GM19395 (cell line): Measurements from ENCODE around the gene CDCA8.
"Not testable (repeated sequence)": the region's sequence is repeated elsewhere in the genome, so short reads cannot be mapped to it uniquely, and the experiment has no call there.

Experiments
- ATAC-seq: cut with Tn5 transposase; IDR thresholded peaks from one replicate; pipeline ENCODE4 v1.9.1; 2021; ENCODE audit warnings: mild to moderate bottlenecking, moderate library complexity; ENCODE audit not compliant: unreplicated experiment

Gene CDCA8

DNA sequence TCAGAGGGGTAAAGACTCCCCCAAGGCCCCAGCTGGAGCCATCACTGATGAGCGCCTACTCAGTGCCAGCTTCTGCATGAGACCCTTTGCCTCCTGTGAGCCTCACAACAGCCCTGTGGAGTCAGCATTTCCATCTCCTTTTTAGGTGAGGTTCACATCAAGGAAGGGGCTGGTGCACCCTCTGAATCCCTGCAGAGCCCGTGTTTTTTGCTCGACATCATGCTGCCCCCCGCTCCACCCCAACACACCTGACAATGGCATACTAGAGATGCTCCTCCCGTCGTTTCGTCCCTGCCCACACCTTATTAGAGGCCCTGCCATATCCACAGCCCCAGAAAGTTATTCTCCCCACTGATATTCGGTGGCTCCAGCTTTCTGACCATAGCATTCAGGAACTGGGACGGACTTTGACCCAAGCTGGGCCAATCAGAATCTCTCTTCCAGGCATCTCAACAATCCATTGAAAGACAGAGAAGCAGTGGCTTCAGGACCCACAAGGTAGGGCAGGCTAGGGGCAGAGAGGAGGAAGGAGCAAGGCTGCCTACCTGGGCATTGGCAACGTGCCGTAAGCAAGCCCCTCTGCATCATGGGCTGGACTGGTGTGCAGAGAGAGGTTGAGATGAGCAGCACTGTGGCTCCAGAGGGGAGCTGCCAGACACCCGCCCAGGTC is 39.9 kb downstream of the CDCA8 start:
- ATAC-seq = no peak

DNA sequence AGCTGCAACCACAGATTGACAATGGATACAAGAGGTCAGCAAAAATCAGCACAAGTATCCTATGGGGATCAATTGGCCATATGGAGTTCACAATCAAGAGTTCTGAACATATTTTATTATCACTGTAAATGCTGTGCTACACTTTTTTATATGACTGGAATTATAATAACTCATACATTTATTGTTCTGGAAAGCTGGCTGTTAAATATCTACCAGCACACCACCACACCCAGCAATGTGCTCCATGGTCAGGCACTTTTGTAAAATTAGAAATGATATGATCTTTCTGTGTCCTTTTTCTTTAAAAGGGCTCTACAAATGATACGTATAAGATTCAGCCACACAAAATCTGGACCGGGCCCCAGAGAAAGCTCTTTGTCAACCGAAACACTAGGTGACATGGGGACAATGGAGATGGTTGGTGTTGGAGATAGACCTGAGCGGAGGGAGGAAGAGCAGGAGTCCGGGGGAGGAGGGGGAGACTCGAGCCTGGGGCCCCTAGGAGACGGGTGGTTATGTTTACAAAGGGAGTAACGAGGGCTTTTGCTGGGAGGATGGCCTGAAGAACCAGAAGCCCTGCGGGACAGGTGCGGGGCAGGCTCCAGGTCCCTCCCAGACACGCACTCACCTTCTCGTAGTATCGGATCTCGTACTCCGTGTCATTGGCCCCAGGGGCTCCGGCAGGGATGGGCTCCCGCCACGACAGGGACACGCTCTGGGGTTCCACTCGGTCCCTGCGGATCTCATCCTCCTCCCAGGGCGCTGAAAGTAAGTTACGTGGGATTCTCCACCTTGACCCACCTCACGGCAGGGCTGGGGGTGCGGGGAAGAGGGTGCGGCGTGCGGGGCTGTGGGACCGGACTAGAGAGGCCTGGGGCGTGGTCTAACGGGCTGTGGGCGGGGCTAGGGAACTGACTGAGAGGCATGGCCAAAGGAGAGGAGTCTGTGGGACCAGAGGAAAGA is 42.6 kb downstream of the CDCA8 start:
- ATAC-seq = no peak

DNA sequence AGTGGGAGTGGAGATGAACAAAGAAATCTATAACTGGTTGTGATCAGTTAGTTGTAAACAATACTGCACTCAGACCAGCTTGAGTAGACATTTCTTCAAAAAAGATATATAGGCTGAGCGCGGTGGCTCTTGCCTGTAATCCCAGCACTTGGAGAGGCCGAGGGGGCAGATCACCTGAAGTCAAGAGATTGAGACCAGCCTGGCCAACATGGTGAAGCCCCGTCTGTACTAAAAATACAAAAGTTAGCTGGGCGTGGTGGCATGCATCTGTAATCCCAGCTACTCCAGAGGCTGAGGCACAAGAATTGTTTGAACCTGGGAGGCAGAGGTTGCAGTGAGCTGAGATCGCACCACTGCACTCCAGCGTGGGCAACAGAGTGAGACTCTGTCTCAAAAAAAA is 45.7 kb downstream of the CDCA8 start:
- ATAC-seq = not testable (repeated sequence)

DNA sequence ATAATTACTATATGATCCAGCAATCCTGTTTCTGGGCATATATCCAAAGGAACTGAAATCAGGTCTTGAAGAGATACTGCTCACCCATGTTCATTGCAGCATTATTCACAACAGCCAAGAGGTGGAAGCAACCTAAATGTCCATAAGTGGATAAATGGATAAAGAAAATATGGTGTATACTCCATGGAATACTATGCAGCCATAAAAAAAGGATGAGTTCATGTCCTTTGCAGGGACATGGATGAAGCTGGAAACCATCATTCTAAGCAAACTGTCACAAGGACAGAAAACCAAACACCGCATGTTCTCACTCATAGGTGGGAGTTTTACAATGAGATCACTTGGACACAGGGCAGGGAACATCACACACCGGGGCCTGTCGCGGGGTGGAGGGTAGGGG is 46.3 kb downstream of the CDCA8 start:
- ATAC-seq = not testable (repeated sequence)

DNA sequence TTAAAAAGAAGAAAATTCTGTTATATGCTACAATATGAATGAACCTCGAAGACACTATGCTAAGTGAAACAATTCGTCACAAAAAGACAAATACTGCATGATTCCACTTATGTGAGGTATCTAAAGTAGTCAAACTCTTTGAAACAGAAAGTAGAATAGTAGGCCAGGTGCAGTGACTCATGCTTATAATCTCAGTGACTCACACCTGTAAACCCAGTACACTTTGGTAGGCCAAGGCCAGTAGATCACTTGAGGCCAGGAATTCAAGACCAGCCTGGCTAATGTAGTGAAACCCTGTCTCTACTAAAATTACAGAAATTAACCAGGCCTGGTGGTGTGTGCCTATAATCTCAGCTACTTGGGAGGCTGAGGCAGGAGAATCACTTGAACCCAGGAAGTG is 46.9 kb downstream of the CDCA8 start:
- no peak for ATAC-seq

DNA sequence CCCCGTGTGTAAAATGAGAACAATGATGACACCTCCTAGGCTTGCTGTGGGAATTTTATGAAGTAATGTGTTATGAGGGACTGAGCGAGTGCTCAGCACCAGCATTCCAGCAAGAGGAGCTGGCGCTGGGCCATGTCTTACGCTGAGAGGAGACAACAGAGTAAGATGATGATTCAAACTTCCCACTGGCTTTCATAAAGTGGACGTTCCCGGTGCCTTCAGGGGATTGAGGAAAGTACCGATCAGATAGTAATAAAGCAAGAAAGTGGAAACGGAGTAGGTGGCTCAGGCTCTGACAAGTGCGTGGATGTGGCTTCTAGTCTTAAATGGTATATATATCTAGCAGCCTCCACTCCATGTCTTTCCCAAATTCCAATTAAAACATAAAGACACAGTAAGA is 48.8 kb downstream of the CDCA8 start:
- no peak for ATAC-seq

DNA sequence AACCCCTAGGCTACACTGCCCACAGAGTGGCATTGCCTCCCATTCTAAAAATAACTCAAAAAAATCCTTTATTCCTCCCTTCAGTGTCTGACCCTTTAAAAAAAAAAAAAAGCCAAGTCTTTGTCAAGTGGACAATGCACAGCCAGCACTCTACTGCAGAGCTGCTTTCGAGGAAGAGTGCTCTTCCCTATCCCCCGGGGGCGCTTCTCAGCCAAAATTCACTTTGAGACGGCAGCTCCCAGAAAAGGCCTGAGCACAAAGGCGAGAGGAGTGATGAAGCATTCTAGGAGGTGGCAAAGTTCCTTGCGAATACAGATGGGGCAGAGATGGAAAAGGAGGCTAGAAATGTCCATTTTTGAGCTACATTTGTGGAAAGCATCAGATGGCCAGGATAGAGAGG is 49.3 kb downstream of the CDCA8 start:
- ATAC-seq = no peak

DNA sequence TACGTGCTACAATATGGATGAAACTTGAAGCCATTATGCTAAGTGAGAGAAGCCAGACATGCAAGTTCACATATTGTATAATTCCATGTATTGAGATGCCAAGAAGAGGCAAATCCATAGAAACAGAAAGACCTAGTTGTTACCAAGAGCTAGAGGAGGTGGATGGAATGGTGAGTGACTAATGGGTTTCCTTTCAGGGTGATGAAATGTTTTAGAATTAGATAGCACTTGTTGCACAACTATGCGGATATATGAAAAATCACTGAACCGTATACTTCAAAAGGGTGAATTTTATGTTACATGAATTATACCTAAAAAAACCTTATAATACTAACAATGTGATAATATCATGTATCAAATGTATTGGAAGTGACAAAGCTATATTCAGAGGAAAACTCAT is 54.5 kb downstream of the CDCA8 start:
- no peak for ATAC-seq

DNA sequence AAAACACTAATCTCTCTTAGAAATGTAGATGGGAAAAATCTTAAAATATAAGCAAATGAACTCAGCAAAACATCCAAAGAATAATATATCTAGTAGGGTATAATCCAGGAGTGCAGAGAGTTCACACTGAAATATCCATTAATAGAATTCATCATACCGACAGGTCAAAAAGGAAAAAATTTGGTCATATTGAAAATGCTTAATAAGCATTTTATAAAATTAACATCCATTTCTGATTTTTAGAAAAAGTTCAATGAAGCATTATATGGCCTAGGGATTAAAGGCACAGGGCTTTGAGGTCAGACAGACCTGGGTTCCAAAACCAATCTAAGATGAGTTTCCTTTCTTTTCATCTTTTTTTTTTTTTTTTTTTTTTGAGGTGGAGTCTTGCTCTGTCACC is 56.2 kb downstream of the CDCA8 start:
- ATAC-seq = no peak

DNA sequence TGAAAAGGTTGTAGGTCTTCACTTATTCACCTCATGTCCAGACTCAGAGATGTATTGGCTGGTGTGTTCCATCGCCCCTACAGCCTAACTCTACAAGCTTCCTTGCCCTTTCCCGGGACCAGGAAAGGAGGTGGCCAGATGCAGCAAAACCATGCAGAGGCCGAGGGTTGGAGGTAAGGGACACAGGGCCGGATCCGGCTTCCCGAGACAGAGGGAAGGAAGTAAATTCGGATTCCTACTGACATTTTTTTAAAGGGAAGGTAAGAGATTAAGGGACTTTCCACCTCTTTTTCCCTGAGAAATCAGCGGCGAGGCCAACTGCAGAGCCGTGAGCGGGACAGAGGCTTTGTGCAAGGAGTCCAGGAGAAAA is 59.9 kb downstream of the CDCA8 start:
- no peak for ATAC-seq

DNA sequence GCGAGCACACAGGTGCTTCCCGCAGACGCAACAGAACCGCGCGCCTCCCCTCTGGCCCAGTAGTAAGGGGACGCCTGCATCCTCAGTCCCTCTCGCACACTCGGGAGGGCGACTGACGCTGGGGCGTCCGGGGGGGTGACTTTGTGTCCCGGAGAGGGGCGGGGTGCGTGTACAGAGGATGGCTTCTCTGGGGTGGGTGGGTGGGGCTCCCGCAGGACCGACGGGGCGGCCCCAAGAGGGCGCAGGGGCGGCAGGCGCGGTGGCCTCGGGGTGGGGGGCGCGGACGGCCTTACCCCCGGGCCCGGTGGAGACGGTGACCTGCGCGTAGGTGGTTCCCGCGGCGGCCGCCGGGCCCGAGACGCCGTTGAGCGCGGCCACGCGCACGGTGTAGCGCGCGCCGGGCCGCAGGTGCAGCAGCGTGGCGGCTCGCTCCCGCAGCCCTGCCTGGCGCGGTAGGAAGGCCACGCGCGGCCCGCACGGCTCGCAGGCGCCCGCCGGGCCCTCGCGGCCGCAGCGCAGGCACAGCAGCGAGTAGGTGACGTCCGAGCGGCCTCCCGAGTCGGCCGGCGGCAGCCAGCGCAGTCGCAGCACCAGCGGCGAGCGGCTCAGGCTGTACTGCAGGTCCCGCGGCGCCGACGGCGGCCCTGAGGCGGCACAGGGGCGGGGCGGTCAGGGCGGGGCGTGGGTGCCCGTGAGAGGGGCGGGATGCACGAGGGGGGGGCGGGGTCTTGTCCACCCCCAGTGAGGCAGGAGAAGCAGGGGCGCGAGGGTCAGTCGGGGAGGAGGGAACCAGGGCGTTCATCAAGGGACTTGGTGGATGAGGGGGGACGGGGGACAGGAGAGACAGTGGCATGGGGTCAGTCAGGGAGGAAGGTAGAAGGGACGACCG is 60.5 kb downstream of the CDCA8 start:
- no peak for ATAC-seq

DNA sequence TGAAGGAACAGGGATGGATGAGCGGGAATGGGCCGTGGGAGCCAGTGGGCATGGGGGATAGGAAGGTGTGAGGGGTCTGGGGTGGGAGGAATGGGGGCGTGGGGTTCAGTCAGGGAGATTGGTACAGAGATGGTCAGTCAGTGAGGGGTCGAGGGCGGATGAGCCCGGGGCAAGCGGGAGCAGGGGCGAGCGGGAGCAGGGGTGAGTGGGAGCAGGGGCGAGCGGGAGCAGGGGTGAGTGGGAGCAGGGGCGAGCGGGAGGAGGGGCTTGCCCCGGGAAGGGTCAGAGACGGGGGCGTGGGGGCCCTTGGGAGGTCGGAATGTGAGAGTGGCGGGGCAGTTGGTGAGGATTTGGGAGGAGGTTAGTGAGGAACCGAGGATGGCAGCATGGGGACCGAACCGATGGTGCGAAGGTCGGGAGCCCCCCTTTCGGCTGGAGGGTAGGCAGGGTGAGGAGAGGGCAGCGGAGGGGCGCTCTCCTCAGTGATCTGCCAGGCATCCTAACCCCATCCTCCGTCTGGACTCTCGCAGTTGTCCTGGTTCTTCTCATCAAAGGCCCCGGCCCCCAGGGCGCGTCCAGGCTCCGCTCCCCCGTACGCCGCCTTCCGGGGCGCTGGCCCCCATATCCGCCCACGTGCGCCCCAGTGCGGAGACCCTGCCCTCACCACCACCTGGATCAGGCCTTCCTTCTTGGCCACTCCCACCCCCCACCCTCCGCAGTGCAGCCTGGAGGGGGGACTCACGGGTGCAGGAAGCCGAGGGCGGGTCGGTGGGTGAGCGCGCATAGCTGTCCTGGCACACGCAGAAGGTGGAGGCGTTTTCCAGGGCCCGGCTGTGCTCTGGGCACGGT is 61.4 kb downstream of the CDCA8 start:
- ATAC-seq = no peak

DNA sequence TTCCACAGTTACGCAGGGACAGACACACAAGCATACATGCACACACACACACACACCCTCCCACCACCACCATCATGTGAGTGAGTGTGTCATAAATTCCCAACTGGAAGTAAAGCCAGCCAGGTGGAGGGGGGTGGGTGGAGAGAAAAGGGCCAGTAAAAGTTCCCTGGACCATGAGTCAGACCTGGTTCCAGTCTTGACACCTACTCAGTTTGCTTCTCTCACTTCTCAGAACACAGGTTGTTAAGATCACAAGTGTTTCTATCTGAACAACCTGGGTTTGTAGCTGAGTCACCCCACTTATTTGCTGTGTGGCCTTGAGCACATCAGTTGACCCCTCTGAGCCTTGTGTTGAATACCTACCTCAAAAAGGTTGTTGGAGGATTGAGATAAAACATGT is 63.0 kb downstream of the CDCA8 start:
- ATAC-seq = no peak

DNA sequence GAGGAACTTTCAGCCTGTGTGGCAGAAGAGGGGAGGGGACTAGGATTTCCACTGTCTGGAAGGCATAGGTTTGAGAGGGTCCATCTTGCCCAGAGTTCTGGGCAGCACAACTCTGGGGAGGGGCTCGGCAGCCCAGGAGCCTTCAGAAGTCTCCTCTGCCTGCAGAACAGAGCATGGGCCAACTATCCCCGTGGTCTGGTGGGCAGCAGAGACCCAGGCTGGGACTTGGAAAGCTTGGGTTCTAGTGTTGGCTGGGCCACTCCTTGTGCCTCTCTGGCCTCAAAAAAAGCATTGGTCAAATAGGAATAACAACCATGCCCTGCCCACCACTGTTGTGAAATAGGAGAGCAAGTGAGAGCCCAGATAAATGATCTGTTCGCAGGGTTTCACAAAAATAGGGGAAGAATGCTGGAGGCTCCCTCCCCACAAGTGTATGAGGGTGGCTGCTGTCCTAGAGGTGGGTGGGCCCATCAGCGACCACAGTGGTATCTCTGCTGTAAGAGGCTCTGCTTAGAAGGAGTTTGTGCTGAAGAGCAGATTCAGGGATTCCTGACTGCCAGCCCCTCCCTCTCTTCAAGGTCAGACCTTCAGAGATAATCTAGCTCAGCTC is 63.7 kb downstream of the CDCA8 start:
- no peak for ATAC-seq
